Liver (tissue), 9 donors: ENCODE data around the gene SERINC5. TPM values are rescaled to one million over a fixed set of nuclear protein-coding genes. Genes with fewer than 3 reads are reported as not detected.

Experiments
- DNase-seq: peaks from one replicate; pipeline ENCODE4 v3.0.0-alpha.2; 2017; ENCODE audit warnings: low spot score
- H3K27ac ChIP-seq, 2 donors: one replicate each; pipeline ENCODE4 v1.7.0; 2013; ENCODE audit warnings: inconsistent platforms in 2 of 2, low read length in 2 of 2, control low read depth in 1 of 2, low read depth in 1 of 2, mild to moderate bottlenecking in 1 of 2
- H3K27me3 ChIP-seq, 4 donors: one replicate each; pipeline versions ENCODE4 v1.6.1 to v1.7.0; 2013; ENCODE audit warnings: low read length in 3 of 4, inconsistent platforms in 1 of 4, mild to moderate bottlenecking in 1 of 4, moderate library complexity in 1 of 4; ENCODE audit not compliant: control insufficient read depth in 4 of 4, insufficient read depth in 4 of 4
- H3K36me3 ChIP-seq, 4 donors: one replicate each; pipeline versions ENCODE4 v1.6.1 to v1.7.0; 2013; ENCODE audit warnings: low read length in 3 of 4, mild to moderate bottlenecking in 3 of 4, low read depth in 1 of 4, moderate library complexity in 1 of 4; ENCODE audit not compliant: control insufficient read depth in 4 of 4, insufficient read depth in 3 of 4
- H3K4me1 ChIP-seq, 4 donors: one replicate each; pipeline versions ENCODE4 v1.6.1 to v1.7.0; 2013; ENCODE audit warnings: low read length in 3 of 4, mild to moderate bottlenecking in 3 of 4, moderate library complexity in 1 of 4; ENCODE audit not compliant: control insufficient read depth in 4 of 4, insufficient read depth in 4 of 4
- H3K4me3 ChIP-seq, 3 donors: one replicate each; pipeline versions ENCODE4 v1.6.1 to v1.7.0; 2013; ENCODE audit warnings: low read length in 3 of 3, control low read depth in 1 of 3, low read depth in 1 of 3, mild to moderate bottlenecking in 1 of 3
- H3K9ac ChIP-seq, 2 donors: one replicate each; pipeline ENCODE4 v1.7.0; 2013; ENCODE audit warnings: low read length in 2 of 2, mild to moderate bottlenecking in 2 of 2, moderate library complexity in 2 of 2, control low read depth in 1 of 2, low read depth in 1 of 2
- H3K9me3 ChIP-seq, 4 donors: one replicate each; pipeline versions ENCODE4 v1.6.1 to v1.7.0; 2013; ENCODE audit warnings: low read length in 3 of 4; ENCODE audit not compliant: control insufficient read depth in 4 of 4
- FOXA1 ChIP-seq: IDR thresholded peaks from 2 replicates; pipeline ENCODE4 v1.6.1; 2016; ENCODE audit warnings: antibody characterized with exemption
- FOXA2 ChIP-seq: IDR thresholded peaks from 2 replicates; pipeline ENCODE4 v1.6.1; 2016; ENCODE audit warnings: antibody characterized with exemption
- HNF4A ChIP-seq, 2 donors: conservative IDR thresholded peaks; 2 replicates each; pipeline ENCODE4 v1.6.1; 2016; ENCODE audit warnings: antibody characterized with exemption in 2 of 2, mild to moderate bottlenecking in 2 of 2
- NR2F2 ChIP-seq: IDR thresholded peaks from 2 replicates; pipeline ENCODE4 v1.6.1; 2016; ENCODE audit warnings: antibody characterized with exemption
- RAD21 ChIP-seq, 2 donors: IDR thresholded peaks; 2 replicates each; pipeline ENCODE4 v1.6.1; 2016; ENCODE audit warnings: antibody characterized with exemption in 2 of 2, mild to moderate bottlenecking in 2 of 2
- REST ChIP-seq: IDR thresholded peaks from 2 replicates; pipeline ENCODE4 v1.6.1; 2016; ENCODE audit warnings: antibody characterized with exemption, mild to moderate bottlenecking
- RXRA ChIP-seq, 2 donors: IDR thresholded peaks; 2 replicates each; pipeline ENCODE4 v1.6.1; 2017 to 2018; ENCODE audit warnings: antibody characterized with exemption in 2 of 2, mild to moderate bottlenecking in 1 of 2
- TAF1 ChIP-seq: conservative IDR thresholded peaks from 2 replicates; pipeline ENCODE4 v1.6.1; 2016; ENCODE audit warnings: antibody characterized with exemption, mild to moderate bottlenecking
- ZBTB33 ChIP-seq: IDR thresholded peaks from 2 replicates; pipeline ENCODE4 v1.6.1; 2016; ENCODE audit warnings: antibody characterized with exemption
- WGBS: extraction: QIAGEN DNeasy Blood & Tissue Kit; methylation state at CpG from one replicate; pipeline ENCODE4 v1.1.7; 2013; 5-methylcytosine and 5-hydroxymethylcytosine counted together
- polyA plus RNA-seq, 2 donors: library from polyadenylated mRNA; stranded (reverse) in 1 of 2; unstranded in 1 of 2; fragments of 200-250 nt in 1 of 2; fragments of >200 nt in 1 of 2; fragmentation: Nextera tagmentation in 1 of 2; extraction: Ambion mirVana in 1 of 2; gene quantifications; one replicate each; pipeline versions ENCODE4 v1.2.1 to v1.2.3, GENCODE V29; 2013 to 2015
- total RNA-seq, 2 donors: library from RNA; depleted of rRNA; stranded (reverse); fragments of >200 nt; gene quantifications; one replicate each; pipeline ENCODE4 v1.2.3, GENCODE V29; 2014
- donor health status: healthy.
- donor health status: healthy.
- donor health status: healthy.
- donor health status: healthy.
- donor health status: healthy.

The SERINC5 gene
- total and polyA plus RNA-seq, 4 donors = 22.2 to 82.3 (median 32.0) TPM

- WGBS = 96% methylated on average over 8 of the region's 8 CpGs
- Histone ChIP-seq H3K9ac (no peak overlapping the region), H3K36me3 (peaks cover 0 to 6% (median 3%) of the 10 kb centered on the region in 4 donors), H3K9me3 (peaks cover 0 to 3% (median 0%) of the 10 kb centered on the region in 4 donors), H3K27ac (peak overlapping the region in 1 of 2 donors; percentile 67), H3K4me3 (no peak overlapping the region), H3K27me3 (no peaks in the 10 kb centered on the region), H3K4me1 (peaks cover 12 to 21% (median 18%) of the 10 kb centered on the region in 4 donors)
- no peak for DNase-seq
- TF ChIP-seq ZBTB33 (no peak), TAF1 (no peak), FOXA1 (no peak), REST (no peak), HNF4A (conservative IDR thresholded peaks at IDR 0.05) (no peak)
Observed at GRCh38 chr5:80240368-80240986, 15.4 kb downstream of the SERINC5 start.

- 67% methylated on average over 4 of the region's 4 CpGs for WGBS
- H3K36me3 ChIP-seq = peaks cover 0 to 3% (median 3%) of the 10 kb centered on the region in 4 donors
- TF ChIP-seq RAD21 (IDR thresholded peaks at IDR 0.05) (peak in 1 of 2 donors; percentile 12), NR2F2 (peak; percentile 58), FOXA2 (no peak)
- no peak for DNase-seq
- peak overlapping the region in 1 of 2 donors; percentile 67 for H3K27ac ChIP-seq
- H3K9me3 ChIP-seq = peaks cover 0 to 3% (median 0%) of the 10 kb centered on the region in 4 donors
- H3K4me1 ChIP-seq = peaks cover 12 to 21% (median 18%) of the 10 kb centered on the region in 4 donors
- H3K27me3 ChIP-seq = no peaks in the 10 kb centered on the region
- no peak overlapping the region for H3K4me3 ChIP-seq
- H3K9ac ChIP-seq = no peak overlapping the region
Observed at GRCh38 chr5:80239680-80240367, 16.0 kb downstream of the SERINC5 start.

- Histone ChIP-seq H3K27ac (peak overlapping the region; percentile 23 to 67), H3K9ac (no peak overlapping the region), H3K4me1 (peaks cover 12 to 21% (median 17%) of the 10 kb centered on the region in 4 donors), H3K9me3 (peaks cover 0 to 3% (median 0%) of the 10 kb centered on the region in 4 donors), H3K4me3 (no peak overlapping the region), H3K36me3 (peaks cover 0 to 3% (median 3%) of the 10 kb centered on the region in 4 donors), H3K27me3 (no peaks in the 10 kb centered on the region)
- no peak for DNase-seq
- TF ChIP-seq FOXA2 = no peak
- TF ChIP-seq HNF4A (conservative IDR thresholded peaks at IDR 0.05) = peak in 1 of 2 donors; percentile 53
- no peak for TF ChIP-seq FOXA1
- TF ChIP-seq NR2F2 = no peak
- TF ChIP-seq RAD21 (IDR thresholded peaks at IDR 0.05) = peak in 1 of 2 donors; percentile 5
- TF ChIP-seq RXRA (IDR thresholded peaks at IDR 0.05) = peak in 1 of 2 donors; percentile 32
- WGBS = 23% methylated on average over 8 of the region's 8 CpGs
Observed at GRCh38 chr5:80238778-80239679, 16.8 kb downstream of the SERINC5 start.
